Caco-2 (cell line): ENCODE results near the gene CCDC169. TPM values are rescaled to one million over a fixed set of nuclear protein-coding genes. Genes with fewer than 3 reads are reported as not detected.
"Not testable (repeated sequence)": the region's sequence is repeated elsewhere in the genome, so short reads cannot be mapped to it uniquely, and the experiment has no call there.

Source experiments
- BruUV-seq: library from RNA; stranded (reverse); fragments of 400-500 nt; replicated peaks from 2 replicates; lab custom pipeline; 2021; lab: Mats Ljungman, UMichigan
- CTCF ChIA-PET: fragments of 300-600 bp; sonication (Branson Sonifier 250); formaldehyde crosslinking; loops from one replicate; lab custom pipeline; 2022; ENCODE audit warnings: antibody characterized with exemption; lab: Charles Lee
- POLR2A ChIA-PET: fragments of 300-600 bp; sonication (Branson Sonifier 250); formaldehyde crosslinking; loops from one replicate; lab custom pipeline; 2022; ENCODE audit warnings: antibody characterized with exemption; lab: Charles Lee
- DNase-seq, 2 experiments: peaks; one replicate each; pipeline versions ENCODE4 v3.0.0 to v3.0.0-alpha.2; 2020 to 2022
- H3K27me3 ChIP-seq: replicated peaks from 2 replicates; pipeline ENCODE4 v1.6.0; 2011; ENCODE audit warnings: low read length; ENCODE audit not compliant: control insufficient read depth, insufficient read depth
- H3K36me3 ChIP-seq: 2 replicates; pipeline ENCODE4 v1.5.1; 2011; ENCODE audit warnings: low read length; ENCODE audit not compliant: control insufficient read depth, insufficient read depth
- H3K4me1 ChIP-seq: fragments of 250-450 bp; sonication (Bioruptor Pico); 2 replicates; pipeline ENCODE4 v1.5.1; 2020; ENCODE audit warnings: mild to moderate bottlenecking
- H3K4me3 ChIP-seq: 2 replicates; pipeline ENCODE4 v1.5.1; 2011; ENCODE audit warnings: low read depth, mild to moderate bottlenecking, control low read depth, low read length
- H3K9me3 ChIP-seq: fragments of 250-450 bp; sonication (Bioruptor Pico); 2 replicates; pipeline ENCODE4 v1.5.1; 2020; ENCODE audit warnings: mild to moderate bottlenecking, moderate library complexity
- H3K27ac Mint-ChIP-seq: one replicate; pipeline ENCODE4 v1.8.0; 2022; ENCODE audit warnings: mixed read lengths; ENCODE audit not compliant: unreplicated experiment
- H3K27me3 Mint-ChIP-seq: one replicate; pipeline ENCODE4 v1.8.0; 2022; ENCODE audit warnings: mixed read lengths; ENCODE audit not compliant: insufficient read depth, unreplicated experiment
- H3K36me3 Mint-ChIP-seq: one replicate; pipeline ENCODE4 v1.8.0; 2022; ENCODE audit warnings: mild to moderate bottlenecking, mixed read lengths; ENCODE audit not compliant: insufficient read depth, unreplicated experiment
- H3K4me1 Mint-ChIP-seq: one replicate; pipeline ENCODE4 v1.8.0; 2022; ENCODE audit warnings: low read depth, mixed read lengths; ENCODE audit not compliant: unreplicated experiment
- H3K4me3 Mint-ChIP-seq: one replicate; pipeline ENCODE4 v1.8.0; 2022; ENCODE audit warnings: mild to moderate bottlenecking, moderate library complexity, mixed read lengths; ENCODE audit not compliant: unreplicated experiment
- H3K9me3 Mint-ChIP-seq: one replicate; pipeline ENCODE4 v1.8.0; 2022; ENCODE audit warnings: mixed read lengths; ENCODE audit not compliant: unreplicated experiment
- CTCF ChIP-seq, 2 experiments: fragments of 200-600 bp in 1 of 2; IDR thresholded peaks; 1 replicate in 1 of 2; 2 replicates in 1 of 2; pipeline versions ENCODE4 v1.5.1 to v1.8.0; 2011 to 2022; ENCODE audit warnings: antibody characterized with exemption in 1 of 2, control low read depth in 1 of 2, inconsistent platforms in 1 of 2, low read depth in 1 of 2, low read length in 1 of 2, mild to moderate bottlenecking in 1 of 2, moderate library complexity in 1 of 2; ENCODE audit not compliant: insufficient read depth in 1 of 2, severe bottlenecking in 1 of 2, unreplicated experiment in 1 of 2
- intact Hi-C: fragments of 100-400 bp; cut with micrococcal nuclease; formaldehyde crosslinking; loops from one replicate; pipeline ENCODE4 v1.10.0; 2022; ENCODE audit not compliant: unreplicated experiment
- total RNA-seq: library from RNA; stranded (reverse); gene quantifications from 2 replicates; pipeline ENCODE4 v1.2.3, GENCODE V29; 2022

CCDC169 gene
- total RNA-seq, 1 experiment from 2014 or later, result not detected

GRCh38 chr13:36310417-36311108 is 12.9 kb upstream of the CCDC169 start:
- intact Hi-C loops, result no loop called here
- ChIA-PET CTCF (no interaction called here), POLR2A (no interaction called here)
- no peak overlapping the region for H3K27ac Mint-ChIP-seq
- H3K4me1 Mint-ChIP-seq, result no peaks in the 10 kb centered on the region
- DNase-seq, result no peak
- no TSS peak for BruUV-seq
- no peaks in the 10 kb centered on the region for H3K4me1 ChIP-seq
- H3K4me3 Mint-ChIP-seq, result no peak overlapping the region
- H3K36me3 ChIP-seq, result no peaks in the 10 kb centered on the region
- H3K9me3 Mint-ChIP-seq, result no peaks in the 10 kb centered on the region
- no peaks in the 10 kb centered on the region for H3K27me3 ChIP-seq
- no peaks in the 10 kb centered on the region for H3K27me3 Mint-ChIP-seq
- no peaks in the 10 kb centered on the region for H3K36me3 Mint-ChIP-seq
- H3K9me3 ChIP-seq, result no peaks in the 10 kb centered on the region; the same call in 1 of the 2 replicates
- H3K4me3 ChIP-seq, result no peak overlapping the region
- no peak for TF ChIP-seq CTCF (IDR thresholded peaks at IDR 0.05; ENCODE audit: insufficient read depth in 1 of 2, low read depth in 1 of 2, low read length in 1 of 2, severe bottlenecking in 1 of 2, unreplicated experiment in 1 of 2)

- Mint-ChIP-seq H3K4me1 (no peaks in the 10 kb centered on the region), H3K36me3 (peaks cover 4% of the 10 kb centered on the region), H3K27ac (no peak overlapping the region), H3K27me3 (peaks cover 2% of the 10 kb centered on the region), H3K4me3 (no peak overlapping the region), H3K9me3 (no peaks in the 10 kb centered on the region)
- TF ChIP-seq CTCF (IDR thresholded peaks at IDR 0.05; ENCODE audit: insufficient read depth in 1 of 2, low read depth in 1 of 2, low read length in 1 of 2, severe bottlenecking in 1 of 2, unreplicated experiment in 1 of 2), result no peak
- BruUV-seq, result no TSS peak
- DNase-seq, result no peak
- ChIA-PET POLR2A (no interaction called here), CTCF (no interaction called here)
- intact Hi-C loops, result no loop called here
- no peaks in the 10 kb centered on the region for H3K36me3 ChIP-seq
- no peaks in the 10 kb centered on the region for H3K27me3 ChIP-seq
- H3K4me3 ChIP-seq, result no peak overlapping the region
- H3K9me3 ChIP-seq, result 0 out of 2 replicates have a peak, but pooled peaks cover 5% of the 10 kb centered on the region
- H3K4me1 ChIP-seq, result no peaks in the 10 kb centered on the region
Observed at GRCh38 chr13:36302289-36302688, 4.7 kb upstream of the CCDC169 start.

GRCh38 chr13:36299469-36299868 is 1.9 kb upstream of the CCDC169 start:
- POLR2A ChIA-PET, H3K4me1 Mint-ChIP-seq, H3K27me3 ChIP-seq, H3K4me3 Mint-ChIP-seq, BruUV-seq, H3K27ac Mint-ChIP-seq, CTCF ChIA-PET, H3K36me3 ChIP-seq, intact Hi-C loops, H3K27me3 Mint-ChIP-seq, H3K36me3 Mint-ChIP-seq, H3K9me3 Mint-ChIP-seq, H3K4me3 ChIP-seq, H3K4me1 ChIP-seq, DNase-seq, H3K9me3 ChIP-seq: not testable (repeated sequence)
